ENCODE measurements around the gene FDXR.
"Not testable (repeated sequence)": the region's sequence is repeated elsewhere in the genome, so short reads cannot be mapped to it uniquely, and the experiment has no call there.

Gene FDXR, protein sequence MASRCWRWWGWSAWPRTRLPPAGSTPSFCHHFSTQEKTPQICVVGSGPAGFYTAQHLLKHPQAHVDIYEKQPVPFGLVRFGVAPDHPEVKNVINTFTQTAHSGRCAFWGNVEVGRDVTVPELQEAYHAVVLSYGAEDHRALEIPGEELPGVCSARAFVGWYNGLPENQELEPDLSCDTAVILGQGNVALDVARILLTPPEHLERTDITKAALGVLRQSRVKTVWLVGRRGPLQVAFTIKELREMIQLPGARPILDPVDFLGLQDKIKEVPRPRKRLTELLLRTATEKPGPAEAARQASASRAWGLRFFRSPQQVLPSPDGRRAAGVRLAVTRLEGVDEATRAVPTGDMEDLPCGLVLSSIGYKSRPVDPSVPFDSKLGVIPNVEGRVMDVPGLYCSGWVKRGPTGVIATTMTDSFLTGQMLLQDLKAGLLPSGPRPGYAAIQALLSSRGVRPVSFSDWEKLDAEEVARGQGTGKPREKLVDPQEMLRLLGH

DNA sequence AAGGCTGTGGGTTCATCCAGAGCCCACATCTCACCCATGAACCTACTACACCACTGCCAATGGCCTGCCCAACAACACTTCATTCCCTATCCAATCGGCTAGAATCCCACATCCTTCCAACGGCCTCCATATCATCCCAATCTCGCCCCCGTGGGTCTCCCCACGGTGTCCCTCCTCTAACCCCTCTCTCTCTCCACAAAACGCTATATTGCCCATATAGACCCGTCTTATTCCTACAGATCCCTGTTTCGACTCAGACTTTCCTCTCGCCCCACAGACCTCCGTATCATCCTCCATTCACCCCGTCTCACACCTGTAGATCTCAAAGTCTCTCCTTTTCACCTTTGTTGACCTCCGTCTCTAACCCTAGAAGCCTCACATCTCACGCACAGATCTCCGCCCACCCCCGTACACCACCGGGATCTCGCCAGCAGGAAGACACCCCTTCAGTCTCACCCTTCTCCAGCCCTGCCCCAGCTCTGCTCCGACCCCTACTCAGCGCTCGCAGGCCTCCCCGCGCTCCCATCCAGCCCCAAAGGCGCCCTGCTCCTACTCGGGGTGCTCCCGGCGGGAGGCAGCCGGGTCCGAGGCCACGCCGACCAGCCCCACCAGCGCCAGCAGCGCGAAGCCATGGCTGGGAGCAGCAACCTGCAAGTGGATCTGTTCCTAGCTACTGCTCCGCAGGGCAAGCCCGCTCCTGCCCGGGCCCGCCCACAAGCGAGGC, at the start of gene FDXR:
FDXR (minus strand) TSS at position 682 of the 724 bp plus-strand sequence; CDS start at position 632, 50 bp downstream.
- H3K4me1 Mint-ChIP-seq: peaks cover 33% of the 10 kb centered on the region
- H3K27ac Mint-ChIP-seq: peak within 1 kb of the TSS; percentile 98 to 99
- H3K27me3 Mint-ChIP-seq: no peaks in the 10 kb centered on the region
- DNase-seq (no peak), ATAC-seq (peak; percentile 41)
- H3K4me3 Mint-ChIP-seq: peak within 1 kb of the TSS; percentile 83 to 87
- no peaks in the 10 kb centered on the region for H3K9me3 Mint-ChIP-seq

DNA sequence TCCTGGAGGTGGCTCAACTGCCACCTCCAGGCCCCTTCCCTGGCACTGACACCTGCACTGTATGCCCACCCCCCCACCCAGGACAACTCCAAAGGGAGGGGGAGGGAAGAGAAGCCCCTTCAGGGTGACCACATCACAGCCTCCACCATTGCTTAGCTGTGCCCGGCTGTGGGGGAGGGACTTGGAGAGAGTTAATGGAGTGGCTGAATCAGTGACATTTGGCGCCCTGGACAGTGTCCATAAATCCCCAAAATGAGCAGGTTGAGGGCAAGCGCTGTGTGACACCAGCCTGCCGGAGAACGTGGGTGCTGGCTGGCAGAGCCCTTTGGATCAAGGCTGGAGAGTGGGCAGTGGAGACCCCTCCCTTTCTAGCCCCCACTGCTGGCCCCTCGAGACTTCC, 49.4 kb upstream of the FDXR start:
- H3K27ac Mint-ChIP-seq: no peak overlapping the region
- ATAC-seq (no peak), DNase-seq (no peak)
- peaks cover 83% of the 10 kb centered on the region for H3K27me3 Mint-ChIP-seq
- no peaks in the 10 kb centered on the region for H3K9me3 Mint-ChIP-seq
- peaks cover 27% of the 10 kb centered on the region for H3K4me1 Mint-ChIP-seq
- no peak overlapping the region for H3K4me3 Mint-ChIP-seq

DNA sequence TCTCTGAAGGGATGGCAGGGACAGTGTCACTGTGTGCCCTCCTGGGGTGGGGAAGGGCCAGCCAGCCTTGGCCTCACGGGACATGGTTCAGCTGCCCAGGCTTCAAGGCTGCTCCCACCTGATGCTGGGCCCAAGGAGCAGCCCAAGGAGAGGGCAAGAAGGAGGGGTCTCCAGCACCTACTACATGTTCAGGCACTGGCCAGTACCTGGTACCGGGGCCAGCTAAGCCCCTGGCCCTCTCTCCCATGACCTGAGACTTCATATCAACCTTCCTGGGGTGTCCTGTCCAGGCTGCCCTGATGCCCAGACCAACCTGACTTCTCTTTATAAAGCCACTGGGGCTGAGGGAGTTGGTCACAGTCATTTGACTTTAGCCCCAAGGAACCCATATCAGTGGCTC, 49.0 kb upstream of the FDXR start:
- Mint-ChIP-seq H3K4me1 (peaks cover 27% of the 10 kb centered on the region), H3K4me3 (no peak overlapping the region), H3K27me3 (peaks cover 83% of the 10 kb centered on the region), H3K27ac (no peak overlapping the region), H3K9me3 (no peaks in the 10 kb centered on the region)
- DNase-seq (no peak), ATAC-seq (peak; percentile 2)

DNA sequence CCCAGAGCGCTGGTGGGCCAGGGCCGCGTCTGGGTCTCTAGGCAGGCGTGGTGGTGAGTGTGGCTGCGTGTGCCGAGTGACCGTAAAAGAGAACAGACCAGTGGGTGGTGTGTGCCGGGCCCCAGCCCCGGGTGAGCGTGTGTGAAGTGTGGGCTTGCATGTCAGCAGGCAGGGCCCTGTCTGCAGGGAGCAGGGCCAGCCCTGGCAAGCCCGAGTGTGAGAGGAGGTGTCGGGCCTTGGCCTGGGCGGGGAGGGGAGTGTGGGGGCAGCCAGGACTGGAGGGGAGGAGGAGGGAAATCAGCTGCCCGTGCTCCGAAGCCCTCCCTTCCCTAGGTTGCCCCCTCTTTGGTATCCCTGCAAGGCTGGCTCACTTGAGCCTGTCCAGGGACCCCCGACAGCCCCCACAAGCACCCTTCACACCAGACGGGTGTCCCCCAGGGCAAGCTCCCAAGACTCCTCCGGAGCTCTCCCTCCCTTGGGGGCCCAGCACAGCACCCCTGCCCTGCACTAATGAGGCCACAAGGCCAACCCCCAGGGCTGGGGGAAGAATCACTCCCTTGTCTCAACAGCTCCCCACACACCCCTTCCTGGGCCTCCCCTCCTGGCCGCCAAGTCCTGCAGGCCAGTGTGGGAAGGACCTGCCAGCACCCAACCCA, 48.4 kb upstream of the FDXR start:
- Mint-ChIP-seq H3K4me3 (no peak overlapping the region), H3K27me3 (peaks cover 80% of the 10 kb centered on the region), H3K4me1 (peaks cover 27% of the 10 kb centered on the region), H3K27ac (no peak overlapping the region), H3K9me3 (no peaks in the 10 kb centered on the region)
- peak; percentile 3 for ATAC-seq
- no peak for DNase-seq

DNA sequence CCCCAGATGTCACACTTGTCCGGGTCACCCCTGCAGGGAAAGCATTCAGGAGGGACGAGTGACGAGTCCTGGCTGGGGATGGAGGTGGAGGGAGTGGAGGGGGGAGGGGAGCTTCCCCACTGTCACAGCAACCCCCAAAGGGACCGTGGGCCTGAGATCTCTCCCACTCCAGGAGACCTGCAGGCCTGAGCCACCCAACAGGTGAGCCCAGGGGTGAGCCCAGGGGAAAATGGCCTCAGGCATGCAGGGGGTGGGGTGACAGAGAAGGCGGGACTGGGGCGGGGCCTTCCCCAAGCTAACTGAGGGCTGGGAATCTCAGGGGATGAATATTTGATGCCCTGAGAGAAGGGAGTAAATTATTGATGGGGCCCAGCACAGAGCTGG, 47.8 kb upstream of the FDXR start:
- Mint-ChIP-seq H3K27me3 (peaks cover 75% of the 10 kb centered on the region), H3K9me3 (no peaks in the 10 kb centered on the region), H3K4me1 (peaks cover 27% of the 10 kb centered on the region), H3K4me3 (no peak overlapping the region), H3K27ac (no peak overlapping the region)
- no peak for DNase-seq
- ATAC-seq: no peak

DNA sequence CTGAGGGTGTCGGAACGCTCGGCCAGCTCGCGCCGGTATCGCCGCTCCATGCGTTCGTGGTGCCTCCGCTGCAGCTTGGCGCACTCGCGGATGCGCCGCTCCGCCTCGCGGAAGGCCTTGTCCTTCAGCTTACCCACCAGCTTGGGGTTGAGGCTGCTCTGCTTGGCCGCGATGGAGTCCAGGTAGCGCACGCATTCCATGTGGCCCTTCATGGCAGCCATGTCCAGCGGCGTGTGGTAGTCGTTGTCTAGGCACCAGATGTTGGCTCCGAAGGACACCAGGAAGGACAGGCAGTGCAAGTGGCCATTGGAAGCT, 47.5 kb upstream of the FDXR start:
- Mint-ChIP-seq H3K4me3 (no peak overlapping the region), H3K27me3 (peaks cover 71% of the 10 kb centered on the region), H3K27ac (no peak overlapping the region), H3K9me3 (no peaks in the 10 kb centered on the region), H3K4me1 (peaks cover 27% of the 10 kb centered on the region)
- DNase-seq (no peak), ATAC-seq (no peak)

DNA sequence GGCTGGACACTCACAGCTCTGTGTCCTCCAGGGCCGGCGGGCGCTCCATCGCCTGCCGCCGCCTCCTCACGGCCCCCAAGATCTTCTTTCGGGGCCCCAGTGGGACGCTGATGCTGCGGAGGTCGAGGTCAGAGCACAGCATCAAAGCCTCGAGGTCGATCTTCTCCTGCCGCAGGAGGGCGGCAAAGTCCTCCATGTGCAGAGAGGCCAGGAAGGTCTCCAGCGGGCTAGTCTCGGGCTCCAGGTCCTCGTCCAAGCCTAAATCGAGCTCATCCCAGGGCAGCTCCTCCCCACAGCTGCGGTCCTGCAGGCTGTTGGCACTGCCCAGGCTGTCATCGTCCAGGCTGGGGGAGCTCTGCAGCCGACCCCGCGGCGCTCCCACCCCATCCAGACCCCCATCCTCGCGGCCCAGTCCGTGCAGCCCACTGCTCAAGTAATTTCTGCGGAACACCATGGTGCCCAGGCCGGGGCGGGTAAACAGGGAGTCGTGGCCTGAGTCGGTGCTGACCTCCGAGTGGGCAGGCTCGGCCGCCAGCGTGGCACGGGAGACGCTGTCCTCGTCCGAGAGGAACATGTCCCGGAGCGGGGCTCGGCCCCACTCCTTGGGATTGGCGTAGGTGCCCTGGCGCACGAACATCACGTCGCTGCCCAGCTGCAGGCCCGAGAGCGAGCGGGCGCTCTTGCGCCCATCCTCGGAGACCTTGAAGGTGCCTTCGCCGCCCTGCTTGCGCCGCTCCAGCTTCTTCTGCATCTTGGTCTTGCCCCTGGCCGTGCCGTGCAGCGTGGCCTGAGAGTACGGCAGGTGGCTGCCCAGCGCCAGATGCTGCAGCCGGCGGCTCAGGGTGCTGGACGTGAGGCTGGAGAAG, 46.9 kb upstream of the FDXR start:
- ATAC-seq: peak; percentile 37
- H3K4me1 Mint-ChIP-seq: peaks cover 23% of the 10 kb centered on the region
- peak in 1 of 2 donors; percentile 31 for DNase-seq
- H3K27ac Mint-ChIP-seq: no peak overlapping the region
- peaks cover 66% of the 10 kb centered on the region for H3K27me3 Mint-ChIP-seq
- no peak overlapping the region for H3K4me3 Mint-ChIP-seq
- no peaks in the 10 kb centered on the region for H3K9me3 Mint-ChIP-seq

DNA sequence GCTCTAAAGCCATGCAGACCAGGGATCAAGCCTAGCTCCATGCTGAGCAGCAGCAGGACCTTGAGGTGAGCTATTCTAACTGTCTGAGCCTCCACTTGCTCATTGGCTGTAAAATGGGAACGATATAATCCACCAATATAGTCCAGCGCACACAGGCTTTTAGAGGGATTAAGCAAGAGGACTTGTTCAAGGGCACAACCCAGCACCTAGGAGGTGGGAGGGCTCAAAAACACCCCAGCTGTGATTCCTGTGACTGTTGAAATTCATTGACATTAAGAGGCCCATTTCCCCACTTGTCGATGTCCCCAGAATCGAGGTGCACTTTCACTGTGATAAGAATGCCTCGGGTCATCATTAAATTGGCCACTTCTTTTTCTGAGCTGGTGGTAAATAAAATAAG, 46.1 kb upstream of the FDXR start:
- no peak for ATAC-seq
- DNase-seq: no peak
- peaks cover 15% of the 10 kb centered on the region for H3K4me1 Mint-ChIP-seq
- peaks cover 58% of the 10 kb centered on the region for H3K27me3 Mint-ChIP-seq
- H3K27ac Mint-ChIP-seq: no peak overlapping the region
- H3K4me3 Mint-ChIP-seq: no peak overlapping the region
- H3K9me3 Mint-ChIP-seq: no peaks in the 10 kb centered on the region

DNA sequence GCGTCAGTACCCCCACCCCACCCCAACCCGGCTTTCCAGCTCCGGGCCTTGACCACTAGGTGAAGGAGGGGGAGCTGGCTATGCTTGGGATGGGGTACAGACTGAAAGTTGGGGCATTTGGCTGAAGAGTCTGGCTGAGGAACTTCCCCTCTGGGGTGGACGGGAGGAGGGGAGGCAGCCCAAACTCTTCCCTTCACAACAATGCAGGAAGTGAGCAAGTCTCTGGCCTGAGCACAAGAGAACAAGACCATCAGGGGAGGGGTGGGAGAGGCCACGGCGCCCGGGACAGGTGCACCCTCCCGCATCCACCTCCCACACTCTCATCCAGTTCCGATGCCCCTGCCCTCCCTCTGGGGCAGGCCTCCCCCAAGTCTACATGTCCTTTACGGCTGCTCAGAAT, 44.6 kb upstream of the FDXR start:
- no peak overlapping the region for H3K27ac Mint-ChIP-seq
- H3K4me3 Mint-ChIP-seq: no peak overlapping the region
- H3K9me3 Mint-ChIP-seq: no peaks in the 10 kb centered on the region
- H3K27me3 Mint-ChIP-seq: peaks cover 43% of the 10 kb centered on the region
- DNase-seq (no peak), ATAC-seq (no peak)
- H3K4me1 Mint-ChIP-seq: peaks cover 2% of the 10 kb centered on the region

DNA sequence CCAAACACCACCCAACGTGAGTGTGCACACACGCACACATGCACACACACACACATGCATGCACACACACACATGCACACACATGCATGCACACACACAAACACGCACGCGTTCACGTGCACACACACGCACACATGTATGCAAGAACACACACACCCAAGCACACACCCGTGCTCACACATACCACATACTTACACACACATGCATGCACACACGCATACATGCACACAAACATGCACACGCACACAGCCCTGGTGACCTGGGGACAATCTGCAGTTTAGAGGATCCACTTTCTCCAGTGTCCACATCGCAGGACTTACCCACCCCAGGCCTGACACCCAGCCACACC, 44.0 kb upstream of the FDXR start:
- no peak overlapping the region for H3K27ac Mint-ChIP-seq
- H3K4me3 Mint-ChIP-seq: no peak overlapping the region
- ATAC-seq (no peak), DNase-seq (no peak)
- no peaks in the 10 kb centered on the region for H3K9me3 Mint-ChIP-seq
- H3K27me3 Mint-ChIP-seq: peaks cover 37% of the 10 kb centered on the region
- no peaks in the 10 kb centered on the region for H3K4me1 Mint-ChIP-seq

DNA sequence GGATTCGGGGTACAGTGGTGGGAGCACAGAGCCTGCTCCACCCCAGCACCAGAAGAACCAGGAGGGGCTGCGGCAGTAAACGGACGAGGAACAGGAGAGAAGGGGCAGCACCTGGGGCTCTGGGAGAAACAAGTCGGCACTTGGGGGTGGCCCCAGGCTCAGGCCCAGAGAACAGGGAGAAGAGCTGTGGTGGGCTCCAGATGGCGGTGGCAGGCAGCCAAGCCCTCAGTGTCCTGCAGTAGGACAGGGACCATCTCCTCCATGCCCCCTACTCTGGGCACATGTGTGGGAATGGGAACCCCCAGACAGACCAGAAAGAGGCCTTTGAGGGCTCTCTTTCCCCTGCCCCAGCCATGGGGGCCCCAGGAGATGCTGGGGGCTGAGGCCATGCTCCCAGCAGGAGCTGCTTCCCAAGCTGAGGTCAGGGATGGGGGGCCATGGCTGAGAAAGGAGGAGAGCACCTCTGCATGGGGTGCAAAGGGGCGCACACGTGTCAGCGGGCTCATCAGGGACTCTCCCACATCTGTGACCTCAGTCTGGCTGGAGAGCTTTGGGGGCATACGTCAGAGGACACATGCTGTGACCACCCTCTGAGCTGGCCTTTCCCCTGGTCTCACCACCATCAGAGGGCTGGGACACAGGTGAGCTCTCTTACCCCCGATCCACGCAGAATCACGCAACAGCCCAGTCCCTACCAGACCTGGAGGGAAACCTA, 43.5 kb upstream of the FDXR start:
- Mint-ChIP-seq H3K4me1 (no peaks in the 10 kb centered on the region), H3K9me3 (no peaks in the 10 kb centered on the region), H3K27ac (peak overlapping the region in 1 of 2 donors; percentile 88), H3K27me3 (peaks cover 32% of the 10 kb centered on the region), H3K4me3 (no peak overlapping the region)
- ATAC-seq (no peak), DNase-seq (no peak)

DNA sequence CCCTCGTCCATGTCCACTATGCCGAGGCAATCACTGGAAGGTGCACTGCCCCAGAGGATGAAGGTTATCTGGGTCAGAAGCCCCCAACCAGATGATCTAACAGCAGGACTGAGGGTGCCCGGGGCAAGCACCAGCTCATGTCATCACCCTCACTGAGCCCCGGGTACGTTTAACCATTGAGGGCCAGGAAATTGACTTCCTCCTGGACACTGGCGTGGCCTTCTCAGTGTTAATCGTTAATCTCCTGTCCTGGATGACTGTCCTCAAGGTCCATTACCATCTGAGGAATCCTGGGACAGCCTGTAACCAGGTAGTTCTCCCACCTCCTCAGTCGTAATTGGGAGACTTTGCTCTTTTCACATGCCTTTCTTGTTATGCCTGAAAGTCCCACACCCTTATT, 38.6 kb upstream of the FDXR start:
- not testable (repeated sequence) for H3K27me3 Mint-ChIP-seq, H3K9me3 Mint-ChIP-seq, ATAC-seq, DNase-seq, H3K4me1 Mint-ChIP-seq, H3K27ac Mint-ChIP-seq, H3K4me3 Mint-ChIP-seq

DNA sequence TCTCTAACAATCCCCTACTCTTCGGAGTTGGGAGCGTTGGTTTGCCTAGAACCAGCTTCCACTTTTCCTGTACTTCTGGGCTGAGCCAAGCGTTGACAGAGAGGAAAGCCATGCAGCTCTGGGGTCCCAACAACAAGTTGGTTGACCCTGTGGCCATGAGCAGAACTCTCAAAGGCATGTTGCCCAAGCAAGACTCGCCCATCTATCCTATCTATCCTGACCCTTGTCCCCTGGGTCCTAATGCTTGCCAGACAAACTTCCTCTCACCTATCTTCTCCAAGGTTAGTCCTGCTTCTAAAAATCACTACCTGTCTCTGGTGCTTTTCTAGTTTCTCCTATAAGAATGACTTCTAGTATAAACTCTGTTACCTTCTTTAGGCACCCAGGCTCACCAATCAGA, 36.3 kb upstream of the FDXR start:
- DNase-seq, H3K4me1 Mint-ChIP-seq, H3K27ac Mint-ChIP-seq, H3K27me3 Mint-ChIP-seq, ATAC-seq, H3K4me3 Mint-ChIP-seq, H3K9me3 Mint-ChIP-seq: not testable (repeated sequence)

DNA sequence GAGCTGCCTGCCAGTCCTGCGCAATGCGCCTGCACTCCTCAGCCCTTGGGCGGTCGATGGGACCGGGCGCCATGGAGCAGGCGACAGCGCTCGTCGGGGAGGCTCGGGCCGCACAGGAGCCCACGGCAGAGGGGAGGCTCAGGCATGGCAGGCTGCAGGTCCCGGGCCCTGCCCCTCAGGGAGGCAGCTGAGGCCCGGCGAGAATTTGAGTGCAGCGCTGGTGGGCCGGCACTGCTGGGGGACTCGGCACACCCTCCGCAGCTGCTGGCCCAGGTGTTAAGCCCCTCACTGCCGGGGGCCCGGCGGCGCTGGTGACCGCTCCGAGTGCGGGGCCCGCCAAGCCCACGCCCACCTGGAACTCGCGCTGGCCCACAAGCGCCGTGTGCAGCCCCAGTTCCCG, 34.2 kb upstream of the FDXR start:
- H3K27me3 Mint-ChIP-seq: peaks cover 18% of the 10 kb centered on the region
- no peaks in the 10 kb centered on the region for H3K9me3 Mint-ChIP-seq
- H3K4me3 Mint-ChIP-seq: no peak overlapping the region
- no peak for ATAC-seq
- no peak overlapping the region for H3K27ac Mint-ChIP-seq
- DNase-seq: no peak
- peaks cover 5% of the 10 kb centered on the region for H3K4me1 Mint-ChIP-seq

All from stimulated activated naive CD8-positive, alpha-beta T cell treated with anti-CD3 and anti-CD28 coated beads, Interleukin-15, amount 100 ng/mL, for 72 hours (primary cell).